Inferior parietal cortex (tissue), 1 donor: Measurements from ENCODE around the gene OR52B2.

Experiments
- DNase-seq: peaks from one replicate; pipeline ENCODE4 v3.0.0-alpha.2; 2016; ENCODE audit errors: extremely low spot score

The OR52B2 gene

DNA sequence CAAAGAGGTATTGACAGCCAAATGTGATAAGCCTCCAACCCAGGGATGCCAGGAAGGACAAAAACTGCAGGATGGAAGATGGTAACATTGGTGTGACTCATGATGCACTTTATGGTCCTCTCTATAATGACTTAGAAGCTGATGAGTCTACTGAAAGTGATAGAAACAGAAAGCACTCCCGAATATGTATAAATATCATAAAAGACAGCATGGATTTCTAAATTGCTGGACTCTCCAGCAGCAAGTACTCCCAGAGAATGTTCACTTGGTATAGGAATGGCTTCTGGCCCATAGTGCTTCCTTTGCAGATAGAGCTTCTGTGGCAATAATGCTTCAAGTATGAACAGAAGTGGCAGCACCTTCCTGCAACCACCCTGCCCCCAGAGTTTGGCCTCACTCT lies at the start of gene OR52B2:
OR52B2 (minus strand) TSS at position 101 of the 400 bp plus-strand sequence; CDS start at position 101, 0 bp downstream.
- DNase-seq = no peak

DNA sequence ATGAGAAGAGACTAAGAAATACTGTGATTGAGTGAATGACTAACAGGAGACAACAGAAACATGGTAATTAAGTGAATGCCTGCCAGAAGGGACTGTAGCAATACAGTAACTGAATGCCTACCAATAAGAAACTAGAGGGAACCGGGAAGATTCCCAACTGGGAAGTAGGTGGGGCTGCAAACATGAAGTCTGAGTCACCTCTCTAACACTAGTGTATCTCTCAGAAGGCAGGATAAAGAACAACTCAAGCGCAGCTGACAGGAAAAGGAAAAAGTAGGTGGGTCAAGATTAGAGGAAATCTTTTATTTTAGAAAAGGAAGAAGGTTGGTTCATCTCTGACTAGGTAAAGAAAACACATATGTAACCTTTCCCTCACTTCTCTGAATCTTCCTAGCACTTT lies 49.2 kb upstream of the OR52B2 start:
- peak; percentile 11 for DNase-seq

DNA sequence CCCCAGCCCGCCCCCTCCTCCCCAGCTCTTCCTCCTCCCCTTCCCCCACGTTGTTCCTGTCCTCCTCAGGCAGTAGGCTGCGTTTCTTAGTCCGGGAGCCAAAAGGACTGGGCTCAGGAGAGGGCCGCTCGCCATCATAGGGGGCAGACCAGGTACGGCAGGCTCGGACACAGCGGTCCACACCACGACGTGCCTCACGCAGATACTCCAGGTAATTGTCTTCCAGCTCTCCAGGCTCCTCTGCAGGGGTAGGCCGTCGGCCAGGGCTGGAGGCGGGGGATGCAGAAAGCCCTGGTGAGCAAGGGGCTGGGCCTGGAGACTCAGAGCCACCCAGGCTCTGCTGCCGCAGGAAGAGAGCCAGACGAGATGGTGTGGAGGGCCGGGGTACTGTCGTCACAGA lies 47.6 kb upstream of the OR52B2 start:
- DNase-seq = no peak

DNA sequence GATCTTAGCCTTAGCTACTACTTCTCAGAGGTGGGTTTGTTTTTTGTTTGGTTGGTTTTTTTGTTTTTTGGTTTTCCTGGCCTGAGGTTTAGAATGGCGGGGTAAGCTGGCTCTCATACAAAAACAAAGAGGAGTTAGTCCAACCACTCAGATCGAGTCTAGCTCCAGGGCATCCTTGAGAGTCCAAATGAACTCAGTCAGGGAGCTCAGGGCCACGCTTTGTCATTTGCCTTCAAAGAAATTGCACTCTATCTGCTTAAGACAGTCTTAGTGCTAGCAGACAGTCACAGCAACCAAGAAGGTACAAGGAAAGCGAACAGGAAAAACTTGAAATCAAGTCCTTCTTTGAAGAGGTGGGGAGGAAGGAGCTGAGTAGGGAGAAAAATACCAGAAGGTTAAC lies 46.4 kb upstream of the OR52B2 start:
- DNase-seq = no peak

DNA sequence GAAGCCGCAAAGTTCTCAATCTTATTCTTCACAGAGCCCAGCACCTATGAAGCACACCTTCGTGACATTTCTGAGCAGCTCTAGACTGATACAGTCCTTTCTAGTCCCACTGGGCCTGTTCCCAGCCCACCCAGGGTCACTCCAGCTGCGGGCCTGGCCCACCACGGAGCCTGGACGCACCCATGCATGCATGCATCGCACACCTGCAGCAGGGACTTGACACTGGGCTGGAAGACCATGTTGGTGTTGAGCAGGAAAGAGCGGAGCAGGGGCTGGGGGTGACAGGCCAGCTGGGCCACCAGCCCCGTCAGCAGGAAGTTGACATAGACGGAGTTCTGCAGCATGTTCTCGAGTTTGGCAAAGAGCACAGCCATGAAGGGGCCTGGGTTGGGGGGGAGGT lies 44.4 kb upstream of the OR52B2 start:
- no peak for DNase-seq

DNA sequence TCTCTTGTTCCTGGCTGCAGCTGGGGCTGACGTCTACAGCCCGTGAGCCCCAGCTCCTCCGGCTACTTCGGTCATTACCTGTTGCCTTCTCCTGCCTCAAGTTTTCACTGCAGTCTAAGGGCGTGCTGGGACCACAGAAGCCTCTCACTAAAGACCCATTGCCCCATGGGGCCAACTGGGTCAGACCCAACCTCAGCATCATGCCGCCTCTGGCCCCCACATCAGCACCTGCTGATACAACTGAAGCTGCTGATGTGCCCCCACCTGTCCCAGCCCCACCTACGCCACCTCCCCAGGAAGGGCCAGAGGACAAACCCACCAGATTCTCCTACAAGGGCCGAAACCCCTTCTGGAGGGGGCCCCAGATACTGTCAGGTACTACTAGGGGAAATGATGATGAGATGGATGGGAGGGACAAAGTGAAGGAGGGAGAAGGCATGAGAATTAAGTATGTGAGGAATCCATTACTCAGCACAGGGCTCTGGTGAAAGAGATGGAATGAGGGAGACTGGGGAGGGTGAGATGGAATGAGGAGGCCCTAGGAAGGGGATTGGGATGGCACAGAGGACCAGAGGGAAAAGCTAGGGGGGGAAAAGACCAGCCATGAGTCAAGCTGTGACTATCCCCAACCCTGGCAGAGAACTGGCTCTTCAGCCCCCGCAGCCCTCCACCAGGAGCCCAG lies 40.3 kb upstream of the OR52B2 start:
- no peak for DNase-seq

DNA sequence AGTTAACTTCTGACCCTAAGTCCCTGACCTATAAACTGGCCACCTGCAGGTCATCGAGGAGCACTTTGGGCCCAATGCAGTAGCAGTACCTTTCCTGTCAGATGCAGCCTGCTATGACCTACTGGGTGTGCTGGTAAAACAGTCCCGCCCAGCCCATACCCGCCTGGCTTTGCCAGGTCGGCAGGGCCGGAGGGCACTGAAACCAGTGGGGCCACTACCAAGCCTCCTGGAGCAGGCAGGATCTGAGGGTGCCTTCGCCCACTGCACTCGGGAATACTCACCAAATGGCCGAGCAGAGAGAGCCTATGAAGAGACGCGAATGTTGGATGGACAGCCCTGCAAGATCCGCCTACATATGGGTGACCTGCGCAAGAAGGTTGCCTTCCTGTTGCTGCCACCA lies 39.7 kb upstream of the OR52B2 start:
- DNase-seq = no peak

DNA sequence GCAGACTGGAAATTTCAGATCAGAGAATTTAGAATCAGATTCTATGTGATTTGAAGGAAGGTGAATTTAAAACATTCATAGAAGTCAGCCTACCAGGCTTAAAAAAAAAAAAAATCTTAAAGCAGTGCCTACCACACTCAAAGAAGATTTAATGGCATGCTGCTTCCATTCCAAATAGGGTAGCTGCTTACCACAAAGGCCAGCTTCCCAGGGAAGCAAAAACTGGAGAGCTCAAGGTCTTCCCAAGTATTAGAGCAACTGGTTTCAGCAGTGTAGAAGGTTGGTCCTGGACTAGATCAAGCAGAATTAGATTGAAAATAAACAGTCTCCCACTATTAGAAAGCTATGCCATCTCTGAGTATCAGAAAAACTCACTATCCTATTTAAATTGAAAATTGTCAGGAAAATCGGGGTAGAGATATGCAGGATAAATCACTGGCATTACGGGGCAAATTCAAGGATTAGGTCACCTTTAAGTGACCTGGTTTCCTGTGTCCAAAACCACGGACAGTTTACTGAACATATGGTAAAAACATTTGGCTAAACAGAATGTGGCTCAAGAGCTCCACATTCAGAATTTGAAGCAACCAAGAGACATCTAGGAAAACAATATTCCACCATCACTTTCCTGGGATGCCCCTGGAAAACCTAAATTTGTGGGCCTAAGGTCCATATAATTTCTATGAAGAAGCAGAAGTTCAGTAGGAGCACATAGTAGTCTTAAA lies 36.5 kb upstream of the OR52B2 start:
- no peak for DNase-seq

DNA sequence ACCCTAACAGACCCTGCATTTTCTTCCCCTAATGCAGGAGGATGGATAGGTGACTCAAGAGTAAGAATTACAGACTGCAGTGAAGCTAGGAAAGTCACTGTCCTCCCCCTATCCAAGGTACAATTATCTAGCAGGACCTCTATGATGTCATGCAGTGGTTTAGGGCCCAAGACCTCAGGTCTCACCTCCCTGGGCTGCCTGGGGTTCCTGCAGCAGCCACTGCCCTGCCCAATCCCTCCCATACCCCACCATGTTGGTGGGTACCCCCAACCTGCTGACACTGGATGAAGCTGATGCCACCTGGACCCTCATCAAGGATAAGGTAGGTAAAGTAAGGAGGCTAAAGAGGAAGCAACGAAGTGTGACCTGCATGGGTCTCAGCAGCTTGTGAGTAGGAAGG lies 35.2 kb upstream of the OR52B2 start, which contains the start of gene C11orf42:
C11orf42 (plus strand) TSS at position 192 of the 400 bp plus-strand sequence; CDS start at position 251, 59 bp downstream.
- DNase-seq = no peak

DNA sequence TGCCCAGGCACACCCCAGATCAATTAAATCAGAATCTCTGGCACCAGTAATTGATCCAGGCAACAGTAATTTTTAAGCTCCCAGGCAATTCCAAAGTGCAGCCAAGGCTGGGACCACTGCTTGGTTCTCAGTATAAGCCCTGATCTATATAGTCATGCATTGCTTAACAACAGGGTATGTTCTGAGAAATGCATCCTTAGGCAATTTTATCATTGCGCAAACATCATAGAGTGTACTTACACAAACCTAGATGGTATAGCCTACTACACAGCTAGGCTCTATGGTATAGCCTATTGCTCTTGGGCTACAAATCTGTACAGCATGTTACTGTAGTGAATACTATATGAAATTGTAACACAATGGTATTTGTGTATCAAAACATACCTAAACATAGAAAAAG lies 34.6 kb upstream of the OR52B2 start:
- DNase-seq = no peak

DNA sequence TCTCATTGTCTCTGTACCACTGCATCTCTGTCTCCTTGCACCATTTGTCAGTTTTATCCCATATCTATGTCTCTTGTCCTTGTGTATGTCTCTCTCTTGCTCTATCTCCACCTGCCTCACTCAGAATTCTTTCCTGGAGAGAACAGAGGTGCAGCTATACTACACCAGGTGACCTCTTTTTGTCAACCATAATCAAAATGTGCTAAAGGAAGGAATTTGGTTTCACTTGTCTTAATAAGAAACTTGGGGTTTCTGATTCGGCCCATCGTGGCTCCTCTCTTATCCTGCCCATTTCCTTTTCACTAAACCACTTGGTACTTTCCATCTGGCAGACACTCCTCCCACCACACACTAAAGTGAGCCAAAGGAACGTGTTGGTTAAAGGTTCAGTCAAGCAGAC lies 33.2 kb upstream of the OR52B2 start:
- no peak for DNase-seq

DNA sequence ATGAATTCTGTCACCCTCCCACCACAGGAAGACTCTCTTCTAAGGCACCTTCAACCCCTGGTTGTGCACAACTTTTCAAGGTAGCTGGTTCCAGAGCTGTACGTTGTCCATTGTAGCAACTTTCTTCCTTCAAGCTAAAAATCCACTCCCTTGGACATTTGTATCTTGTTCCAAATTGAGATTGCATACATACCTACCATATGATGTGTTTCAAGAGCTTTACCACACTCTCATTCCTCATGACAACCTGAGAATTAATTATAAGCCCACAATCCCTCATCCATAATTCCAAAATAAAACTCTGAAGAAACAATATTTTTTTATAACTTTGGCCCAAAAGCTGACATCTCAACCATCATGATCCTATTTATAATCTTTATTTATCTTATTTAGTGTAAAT lies 31.9 kb upstream of the OR52B2 start:
- DNase-seq = no peak

DNA sequence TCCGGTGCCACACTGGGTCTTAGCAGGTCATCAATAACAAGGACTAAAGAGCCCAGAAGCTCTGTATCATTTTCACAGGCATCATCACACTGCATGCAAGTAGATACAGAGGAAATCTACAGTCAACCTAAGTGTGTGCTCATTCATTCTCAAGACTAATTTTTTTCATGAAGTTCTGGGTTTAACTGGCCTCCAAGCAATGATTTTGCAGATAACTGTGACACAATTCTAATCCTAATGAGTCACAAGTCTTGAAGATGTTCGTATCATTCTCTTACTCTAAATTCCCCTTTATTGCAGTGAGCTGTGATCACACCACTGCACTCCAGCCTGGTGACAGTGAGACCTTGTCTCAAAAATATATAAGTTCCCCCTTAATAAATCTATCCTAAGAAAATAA lies 31.4 kb upstream of the OR52B2 start:
- DNase-seq = no peak

DNA sequence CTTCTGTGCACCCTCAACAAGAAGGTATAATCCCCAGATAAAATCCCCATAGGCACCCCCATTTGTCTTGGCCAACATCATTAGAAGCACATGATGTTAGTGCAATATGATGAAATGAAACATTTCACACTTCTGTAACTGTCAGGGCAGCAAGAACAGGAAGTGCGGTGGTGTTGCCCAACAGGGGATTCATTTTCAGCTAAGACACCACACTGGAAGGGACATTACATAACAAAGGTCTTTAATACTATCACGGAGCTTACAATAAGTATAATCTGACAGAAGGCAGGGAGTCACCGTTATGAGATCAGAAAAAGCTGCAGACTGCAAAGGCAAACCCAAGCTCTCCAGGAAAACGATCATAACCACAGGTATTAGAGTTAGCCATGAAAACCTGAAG lies 30.8 kb upstream of the OR52B2 start:
- no peak for DNase-seq

DNA sequence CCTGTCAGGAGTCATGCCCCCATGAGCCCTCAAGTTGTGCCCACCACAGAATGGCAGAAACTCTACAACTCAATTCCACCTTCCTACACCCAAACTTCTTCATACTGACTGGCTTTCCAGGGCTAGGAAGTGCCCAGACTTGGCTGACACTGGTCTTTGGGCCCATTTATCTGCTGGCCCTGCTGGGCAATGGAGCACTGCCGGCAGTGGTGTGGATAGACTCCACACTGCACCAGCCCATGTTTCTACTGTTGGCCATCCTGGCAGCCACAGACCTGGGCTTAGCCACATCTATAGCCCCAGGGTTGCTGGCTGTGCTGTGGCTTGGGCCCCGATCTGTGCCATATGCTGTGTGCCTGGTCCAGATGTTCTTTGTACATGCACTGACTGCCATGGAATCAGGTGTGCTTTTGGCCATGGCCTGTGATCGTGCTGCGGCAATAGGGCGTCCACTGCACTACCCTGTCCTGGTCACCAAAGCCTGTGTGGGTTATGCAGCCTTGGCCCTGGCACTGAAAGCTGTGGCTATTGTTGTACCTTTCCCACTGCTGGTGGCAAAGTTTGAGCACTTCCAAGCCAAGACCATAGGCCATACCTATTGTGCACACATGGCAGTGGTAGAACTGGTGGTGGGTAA lies 29.2 kb upstream of the OR52B2 start, which contains the start of gene OR52W1:
OR52W1 (plus strand) TSS at position 51 of the 637 bp plus-strand sequence; CDS start at position 51, 0 bp downstream.
- no peak for DNase-seq

DNA sequence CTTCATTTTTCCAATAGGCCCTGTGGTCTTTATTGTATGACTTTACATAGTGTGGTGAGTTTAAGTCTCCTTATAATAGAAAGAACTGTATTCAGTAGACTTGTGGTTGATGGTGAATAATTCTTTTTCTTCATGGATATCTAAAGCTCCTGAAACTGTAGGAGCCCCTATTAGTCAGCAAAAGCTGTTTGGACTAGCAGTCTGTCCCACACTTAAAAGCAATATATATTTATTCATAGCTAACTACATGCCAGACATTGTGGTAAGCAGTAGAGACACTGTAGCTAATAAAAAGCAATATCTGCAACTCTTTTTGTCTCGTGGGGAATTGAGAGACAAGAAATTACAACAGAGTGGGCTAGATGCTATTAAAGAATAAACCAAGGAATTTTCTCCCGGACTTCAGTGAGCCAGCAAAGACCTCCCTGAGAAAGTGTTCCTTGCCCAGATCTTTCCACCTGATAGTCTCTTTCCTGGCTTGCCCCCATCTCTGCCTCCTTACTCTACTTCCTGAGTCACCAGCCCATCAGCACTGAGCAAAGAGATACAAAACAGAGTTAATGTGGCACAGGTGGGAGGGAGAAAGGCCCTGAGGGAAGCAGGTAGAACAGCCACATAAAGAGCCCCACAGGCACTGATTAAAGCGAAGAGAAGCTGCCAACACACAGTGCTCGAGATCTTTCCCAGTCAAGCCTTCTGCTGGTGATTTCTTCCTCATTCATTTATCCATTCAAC lies 27.5 kb upstream of the OR52B2 start:
- DNase-seq = no peak

DNA sequence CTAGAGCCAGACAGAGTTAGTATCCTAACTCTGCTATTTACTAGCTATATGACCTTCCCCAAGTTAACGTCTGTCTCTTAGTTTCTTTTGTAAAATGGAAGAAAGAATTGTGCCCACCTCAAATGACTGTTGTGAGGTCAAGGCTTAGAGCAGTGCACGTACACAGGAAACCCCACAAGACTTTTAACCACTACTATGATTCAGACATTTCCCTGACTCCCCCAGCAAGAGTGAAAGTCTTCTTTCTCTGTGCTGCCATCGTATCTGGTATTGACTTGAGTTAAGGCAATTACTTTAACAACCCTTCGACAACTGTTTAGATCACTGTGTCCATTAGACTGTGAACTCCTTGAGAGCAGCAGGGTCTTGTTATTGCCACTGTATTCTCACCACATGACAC lies 26.3 kb upstream of the OR52B2 start:
- no peak for DNase-seq

DNA sequence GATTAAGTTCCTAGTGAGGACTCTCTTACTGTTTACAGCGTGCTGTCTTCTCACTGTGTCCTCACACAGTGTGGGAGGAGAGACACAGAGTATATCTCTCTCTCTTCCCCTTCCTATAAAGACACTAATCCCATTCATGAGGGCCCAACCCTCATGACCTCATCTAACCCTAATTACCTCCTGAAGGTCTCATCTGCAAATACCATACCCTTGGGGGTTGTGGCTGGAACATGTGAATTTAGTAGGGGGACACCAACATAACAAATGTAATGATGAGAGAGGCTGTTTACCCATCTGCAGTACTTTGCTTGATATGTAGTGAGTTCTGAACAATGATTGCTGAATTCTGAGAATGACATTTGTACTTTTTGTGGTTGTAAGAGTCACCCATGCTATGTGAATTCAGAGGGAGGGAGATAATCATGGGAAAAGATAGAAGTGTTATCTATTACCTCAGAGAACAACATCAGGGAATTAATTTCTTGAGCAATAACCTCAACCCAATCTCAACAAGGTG lies 24.0 kb upstream of the OR52B2 start:
- DNase-seq = no peak

DNA sequence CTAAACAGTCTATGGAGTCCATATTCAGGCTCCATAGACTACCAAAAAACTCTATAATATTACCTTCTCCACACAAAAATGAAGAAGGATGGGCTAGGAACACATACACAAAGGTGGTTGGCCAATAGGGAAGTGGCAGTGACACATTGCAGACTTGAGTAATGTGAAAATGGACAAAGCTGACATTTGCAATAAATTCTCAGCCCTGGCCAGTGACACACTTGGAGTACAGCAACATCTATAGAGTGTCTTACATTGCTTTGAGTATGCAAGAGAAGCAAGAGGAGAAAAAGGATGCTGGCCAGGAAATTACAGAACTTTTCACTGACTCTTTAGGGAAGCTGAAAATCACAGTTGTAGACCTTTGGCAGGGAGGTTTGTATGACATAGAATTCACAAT lies 21.6 kb upstream of the OR52B2 start:
- no peak for DNase-seq

DNA sequence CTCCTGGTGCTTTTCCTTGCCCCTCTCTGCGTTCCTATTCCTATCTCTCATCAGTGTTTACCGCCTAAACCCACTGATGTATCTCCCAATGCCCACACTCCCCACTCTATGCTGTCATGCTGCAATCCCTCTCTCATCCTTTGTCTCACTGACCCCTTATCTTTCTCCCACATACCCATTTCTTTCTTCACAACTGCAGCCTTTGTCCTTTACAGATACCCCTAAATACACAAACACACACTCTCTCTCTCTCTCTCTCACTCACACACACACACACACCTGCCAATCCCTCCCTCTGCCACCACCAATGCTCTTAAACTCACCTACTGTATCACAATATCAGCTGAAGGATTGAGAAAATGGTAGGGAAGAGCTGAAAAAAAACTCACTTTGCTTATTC lies 5.3 kb upstream of the OR52B2 start:
- no peak for DNase-seq

DNA sequence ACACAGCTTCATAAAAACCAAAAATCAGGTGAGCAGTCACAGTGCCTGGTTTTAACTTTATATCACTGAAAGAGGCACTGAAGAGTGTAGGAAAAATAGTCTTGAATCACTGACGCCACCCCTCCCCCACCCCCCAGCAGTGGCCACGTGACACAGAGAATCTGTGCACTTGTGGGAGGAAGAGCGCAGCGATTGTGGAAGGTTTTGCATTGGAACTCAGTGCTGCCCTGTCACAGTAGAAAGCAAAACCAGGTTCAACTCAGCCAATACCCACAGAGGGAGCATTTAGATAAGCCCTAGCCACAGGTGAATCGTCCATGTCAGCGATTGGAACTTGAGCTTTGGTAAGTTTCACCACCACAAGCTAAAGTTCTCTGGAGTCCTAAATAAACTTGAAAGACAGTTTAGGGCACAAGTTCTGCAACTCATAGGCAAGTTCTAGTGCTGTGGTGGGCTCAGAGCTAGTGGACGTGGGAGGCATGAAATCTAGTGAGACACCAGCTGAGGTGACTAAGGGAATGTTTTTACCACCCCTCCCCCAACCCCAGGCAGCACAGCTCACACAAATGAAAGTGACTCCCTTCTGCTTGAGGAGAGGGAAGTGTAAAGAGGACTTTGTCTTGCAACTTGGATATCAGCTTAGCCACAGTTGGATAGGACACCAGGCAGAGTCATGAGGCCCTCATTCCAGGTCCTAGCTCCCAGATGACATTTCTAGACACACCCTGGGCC lies 13.3 kb downstream of the OR52B2 start:
- DNase-seq = no peak
